Caco-2 (cell line): ENCODE measurements around the gene SSTR1. TPM values are rescaled to one million over a fixed set of nuclear protein-coding genes. Genes with fewer than 3 reads are reported as not detected.

Experiments
- BruUV-seq: library from RNA; stranded (reverse); fragments of 400-500 nt; replicated peaks from 2 replicates; lab custom pipeline; 2021; lab: Mats Ljungman, UMichigan
- CTCF ChIA-PET: fragments of 300-600 bp; sonication (Branson Sonifier 250); formaldehyde crosslinking; loops from one replicate; lab custom pipeline; 2022; ENCODE audit warnings: antibody characterized with exemption; lab: Charles Lee
- POLR2A ChIA-PET: fragments of 300-600 bp; sonication (Branson Sonifier 250); formaldehyde crosslinking; loops from one replicate; lab custom pipeline; 2022; ENCODE audit warnings: antibody characterized with exemption; lab: Charles Lee
- DNase-seq, 2 experiments: peaks; one replicate each; pipeline versions ENCODE4 v3.0.0 to v3.0.0-alpha.2; 2020 to 2022
- H3K27me3 ChIP-seq: replicated peaks from 2 replicates; pipeline ENCODE4 v1.6.0; 2011; ENCODE audit warnings: low read length; ENCODE audit not compliant: control insufficient read depth, insufficient read depth
- H3K36me3 ChIP-seq: 2 replicates; pipeline ENCODE4 v1.5.1; 2011; ENCODE audit warnings: low read length; ENCODE audit not compliant: control insufficient read depth, insufficient read depth
- H3K4me1 ChIP-seq: fragments of 250-450 bp; sonication (Bioruptor Pico); 2 replicates; pipeline ENCODE4 v1.5.1; 2020; ENCODE audit warnings: mild to moderate bottlenecking
- H3K4me3 ChIP-seq: 2 replicates; pipeline ENCODE4 v1.5.1; 2011; ENCODE audit warnings: low read depth, mild to moderate bottlenecking, control low read depth, low read length
- H3K9me3 ChIP-seq: fragments of 250-450 bp; sonication (Bioruptor Pico); 2 replicates; pipeline ENCODE4 v1.5.1; 2020; ENCODE audit warnings: mild to moderate bottlenecking, moderate library complexity
- H3K27ac Mint-ChIP-seq: one replicate; pipeline ENCODE4 v1.8.0; 2022; ENCODE audit warnings: mixed read lengths; ENCODE audit not compliant: unreplicated experiment
- H3K27me3 Mint-ChIP-seq: one replicate; pipeline ENCODE4 v1.8.0; 2022; ENCODE audit warnings: mixed read lengths; ENCODE audit not compliant: insufficient read depth, unreplicated experiment
- H3K36me3 Mint-ChIP-seq: one replicate; pipeline ENCODE4 v1.8.0; 2022; ENCODE audit warnings: mild to moderate bottlenecking, mixed read lengths; ENCODE audit not compliant: insufficient read depth, unreplicated experiment
- H3K4me1 Mint-ChIP-seq: one replicate; pipeline ENCODE4 v1.8.0; 2022; ENCODE audit warnings: low read depth, mixed read lengths; ENCODE audit not compliant: unreplicated experiment
- H3K4me3 Mint-ChIP-seq: one replicate; pipeline ENCODE4 v1.8.0; 2022; ENCODE audit warnings: mild to moderate bottlenecking, moderate library complexity, mixed read lengths; ENCODE audit not compliant: unreplicated experiment
- H3K9me3 Mint-ChIP-seq: one replicate; pipeline ENCODE4 v1.8.0; 2022; ENCODE audit warnings: mixed read lengths; ENCODE audit not compliant: unreplicated experiment
- intact Hi-C: fragments of 100-400 bp; cut with micrococcal nuclease; formaldehyde crosslinking; loops from one replicate; pipeline ENCODE4 v1.10.0; 2022; ENCODE audit not compliant: unreplicated experiment
- total RNA-seq: library from RNA; stranded (reverse); gene quantifications from 2 replicates; pipeline ENCODE4 v1.2.3, GENCODE V29; 2022
- TF ChIP-seq, protein P1 (sequence below), 2 experiments: fragments of 200-600 bp in 1 of 2; IDR thresholded peaks; 1 replicate in 1 of 2; 2 replicates in 1 of 2; pipeline versions ENCODE4 v1.5.1 to v1.8.0; 2011 to 2022; ENCODE audit warnings: antibody characterized with exemption in 1 of 2, control low read depth in 1 of 2, inconsistent platforms in 1 of 2, low read depth in 1 of 2, low read length in 1 of 2, mild to moderate bottlenecking in 1 of 2, moderate library complexity in 1 of 2; ENCODE audit not compliant: insufficient read depth in 1 of 2, severe bottlenecking in 1 of 2, unreplicated experiment in 1 of 2

The SSTR1 gene
- total RNA-seq, 1 experiment from 2014 or later: 9.6 TPM

- peaks cover 5% of the 10 kb centered on the region for H3K27me3 Mint-ChIP-seq
- H3K4me1 ChIP-seq: no peaks in the 10 kb centered on the region
- H3K27me3 ChIP-seq: no peaks in the 10 kb centered on the region
- no peak overlapping the region for H3K4me3 ChIP-seq
- H3K4me3 Mint-ChIP-seq: no peak overlapping the region
- H3K9me3 ChIP-seq: no peaks in the 10 kb centered on the region
- H3K9me3 Mint-ChIP-seq: no peaks in the 10 kb centered on the region
- no peaks in the 10 kb centered on the region for H3K36me3 ChIP-seq
- H3K4me1 Mint-ChIP-seq: no peaks in the 10 kb centered on the region
- no peak for DNase-seq
- POLR2A ChIA-PET: no interaction called here
- no peak overlapping the region for H3K27ac Mint-ChIP-seq
- CTCF ChIA-PET: no interaction called here
- TF ChIP-seq, protein P1, sequence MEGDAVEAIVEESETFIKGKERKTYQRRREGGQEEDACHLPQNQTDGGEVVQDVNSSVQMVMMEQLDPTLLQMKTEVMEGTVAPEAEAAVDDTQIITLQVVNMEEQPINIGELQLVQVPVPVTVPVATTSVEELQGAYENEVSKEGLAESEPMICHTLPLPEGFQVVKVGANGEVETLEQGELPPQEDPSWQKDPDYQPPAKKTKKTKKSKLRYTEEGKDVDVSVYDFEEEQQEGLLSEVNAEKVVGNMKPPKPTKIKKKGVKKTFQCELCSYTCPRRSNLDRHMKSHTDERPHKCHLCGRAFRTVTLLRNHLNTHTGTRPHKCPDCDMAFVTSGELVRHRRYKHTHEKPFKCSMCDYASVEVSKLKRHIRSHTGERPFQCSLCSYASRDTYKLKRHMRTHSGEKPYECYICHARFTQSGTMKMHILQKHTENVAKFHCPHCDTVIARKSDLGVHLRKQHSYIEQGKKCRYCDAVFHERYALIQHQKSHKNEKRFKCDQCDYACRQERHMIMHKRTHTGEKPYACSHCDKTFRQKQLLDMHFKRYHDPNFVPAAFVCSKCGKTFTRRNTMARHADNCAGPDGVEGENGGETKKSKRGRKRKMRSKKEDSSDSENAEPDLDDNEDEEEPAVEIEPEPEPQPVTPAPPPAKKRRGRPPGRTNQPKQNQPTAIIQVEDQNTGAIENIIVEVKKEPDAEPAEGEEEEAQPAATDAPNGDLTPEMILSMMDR (IDR thresholded peaks at IDR 0.05; ENCODE audit: insufficient read depth in 1 of 2, low read depth in 1 of 2, low read length in 1 of 2, severe bottlenecking in 1 of 2, unreplicated experiment in 1 of 2): peak; percentile 36 to 46
- no peaks in the 10 kb centered on the region for H3K36me3 Mint-ChIP-seq
- intact Hi-C loops: loop anchor here (1.0 to 5.0 kb wide), 2 partner anchors 210 to 294 kb away; no protein-coding TSS in a partner anchor
- BruUV-seq: no TSS peak
Observed at GRCh38 chr14:38197001-38197783, 10.5 kb upstream of the SSTR1 start.

DNA sequence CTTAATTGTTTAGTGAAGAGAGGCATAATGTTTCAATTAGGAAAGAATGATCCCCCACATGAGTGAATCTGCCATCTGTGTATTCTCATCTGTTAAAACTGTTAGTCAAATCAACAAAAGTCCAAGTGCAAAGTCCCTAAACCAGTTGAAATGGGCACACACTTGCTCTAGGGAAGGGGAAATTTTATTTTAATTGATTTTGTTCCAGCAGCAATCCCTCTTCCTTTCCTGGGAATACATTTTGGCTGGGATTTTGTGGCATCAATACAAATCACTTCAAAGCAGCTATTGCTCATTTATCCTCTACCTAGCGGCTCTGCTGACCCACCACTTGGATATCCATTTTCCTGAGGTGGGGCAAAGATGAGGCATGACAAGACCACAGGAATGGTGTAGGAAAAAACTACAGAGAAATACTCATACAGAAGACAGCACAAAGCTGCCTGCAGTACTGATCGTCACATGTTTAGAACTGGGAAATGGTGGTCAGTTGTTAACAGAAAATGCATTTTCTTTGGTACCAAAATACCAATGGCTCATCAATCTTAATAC, 9.8 kb upstream of the SSTR1 start:
- CTCF ChIA-PET: no interaction called here
- H3K9me3 ChIP-seq: no peaks in the 10 kb centered on the region
- POLR2A ChIA-PET: no interaction called here
- Mint-ChIP-seq H3K9me3 (no peaks in the 10 kb centered on the region), H3K27me3 (peaks cover 9% of the 10 kb centered on the region), H3K4me1 (no peaks in the 10 kb centered on the region), H3K27ac (no peak overlapping the region), H3K4me3 (no peak overlapping the region), H3K36me3 (no peaks in the 10 kb centered on the region)
- no peaks in the 10 kb centered on the region for H3K36me3 ChIP-seq
- intact Hi-C loops: loop anchor here (1.0 to 5.0 kb wide), 2 partner anchors 211 to 295 kb away; no protein-coding TSS in a partner anchor
- BruUV-seq: no TSS peak
- TF ChIP-seq, protein P1 (IDR thresholded peaks at IDR 0.05; ENCODE audit: insufficient read depth in 1 of 2, low read depth in 1 of 2, low read length in 1 of 2, severe bottlenecking in 1 of 2, unreplicated experiment in 1 of 2): no peak
- no peak overlapping the region for H3K4me3 ChIP-seq
- no peak for DNase-seq
- H3K27me3 ChIP-seq: no peaks in the 10 kb centered on the region; the same call in 1 of the 2 replicates
- no peaks in the 10 kb centered on the region for H3K4me1 ChIP-seq

GRCh38 chr14:38198425-38198824, 9.3 kb upstream of the SSTR1 start:
- Mint-ChIP-seq H3K27me3 (peaks cover 9% of the 10 kb centered on the region), H3K9me3 (no peaks in the 10 kb centered on the region), H3K27ac (no peak overlapping the region), H3K4me1 (no peaks in the 10 kb centered on the region), H3K4me3 (no peak overlapping the region), H3K36me3 (no peaks in the 10 kb centered on the region)
- DNase-seq: no peak
- Histone ChIP-seq H3K4me3 (no peak overlapping the region), H3K27me3 (no peaks in the 10 kb centered on the region; the same call in 1 of the 2 replicates), H3K4me1 (no peaks in the 10 kb centered on the region), H3K9me3 (no peaks in the 10 kb centered on the region), H3K36me3 (no peaks in the 10 kb centered on the region)
- intact Hi-C loops: loop anchor here (5.0 kb wide), 1 partner anchor 211 kb away; no protein-coding TSS in a partner anchor
- POLR2A ChIA-PET: no interaction called here
- BruUV-seq: no TSS peak
- CTCF ChIA-PET: no interaction called here
- TF ChIP-seq, protein P1 (IDR thresholded peaks at IDR 0.05; ENCODE audit: insufficient read depth in 1 of 2, low read depth in 1 of 2, low read length in 1 of 2, severe bottlenecking in 1 of 2, unreplicated experiment in 1 of 2): no peak
